ENCODE results near the gene ELMO3. TPM values are rescaled to one million over a fixed set of nuclear protein-coding genes. Genes with fewer than 3 reads are reported as not detected.

The ELMO3 gene
- total RNA-seq, 1 experiment from 2014 or later = 8.6 TPM

DNA sequence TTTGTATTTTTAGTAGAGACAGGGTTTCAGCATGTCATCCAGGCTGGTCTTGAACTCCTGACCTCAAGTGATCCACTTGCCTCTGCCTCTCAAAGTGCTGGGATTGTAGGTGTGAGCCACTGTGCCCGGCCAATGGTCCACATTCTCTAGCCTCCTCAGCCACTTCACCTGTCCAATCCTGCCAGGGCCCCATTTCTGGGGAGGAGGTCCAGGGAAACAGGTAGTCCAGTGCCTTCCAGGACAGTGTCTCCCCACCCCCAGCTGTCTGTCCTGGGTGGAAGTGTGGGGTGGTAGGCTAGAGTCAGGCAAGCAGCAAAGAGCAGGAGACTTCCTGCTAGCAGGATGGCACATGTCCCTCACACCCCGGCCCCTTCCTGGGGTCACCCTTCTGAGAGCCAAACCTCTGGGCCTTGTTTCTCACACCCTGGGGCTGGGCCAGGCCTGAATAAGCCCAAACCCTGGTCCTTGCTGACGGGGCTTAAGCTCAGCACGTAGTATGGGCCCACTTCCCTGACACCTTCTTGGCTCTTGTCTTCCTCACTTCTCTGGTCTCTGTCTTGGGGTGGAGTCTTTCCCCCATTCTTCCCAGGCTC, 43.3 kb downstream of the ELMO3 start:
- no peak overlapping the region for H3K4me2 ChIP-seq (ENCODE audit: insufficient read depth, insufficient read length, low read length)
- peaks cover 3% of the 10 kb centered on the region for H4K20me1 ChIP-seq (ENCODE audit: control insufficient read depth, insufficient read depth, insufficient read length)
- no peak overlapping the region for H2BK12ac ChIP-seq (ENCODE audit: insufficient read length, low read depth, low read length)
- H3K14ac ChIP-seq (ENCODE audit: insufficient read depth, low read length) = no peak overlapping the region
- DNase-seq = no peak
- Mint-ChIP-seq H3K27ac (peak overlapping the region in 1 of 3 experiments; percentile 44; a peak in 2 of 7 replicates), H3K27me3 (ENCODE audit: low read depth) (no peaks in the 10 kb centered on the region; the same call in 1 of the 2 replicates), H3K4me3 (no peak overlapping the region), H3K9me3 (no peaks in the 10 kb centered on the region), H3K4me1 (peaks cover 21 to 31% of the 10 kb centered on the region in 2 experiments), H3K36me3 (ENCODE audit: insufficient read depth in 1 of 3, low read depth in 3 of 3) (peaks cover 6 to 27% (median 16%) of the 10 kb centered on the region in 3 experiments; a peak in 6 of 7 replicates)
- no peak overlapping the region for H2BK5ac ChIP-seq (ENCODE audit: insufficient read length, low read length)
- H3K56ac ChIP-seq (ENCODE audit: insufficient read length, low read depth, low read length) = no peak overlapping the region
- no peak for TF ChIP-seq CTCF (conservative IDR thresholded peaks at IDR 0.05)
- no peak overlapping the region for H4K5ac ChIP-seq (ENCODE audit: insufficient read length, low read depth, low read length)
- no peak overlapping the region for H3K4ac ChIP-seq (ENCODE audit: low read depth, low read length)
- H3K4me1 ChIP-seq (ENCODE audit: insufficient read depth, low read length) = peaks cover 11% of the 10 kb centered on the region; the same call in 1 of the 2 replicates
- no peak overlapping the region for H3K23ac ChIP-seq (ENCODE audit: insufficient read length, low read depth, low read length)
- no peak overlapping the region for H3K27ac ChIP-seq (ENCODE audit: insufficient read length, low read depth, low read length)
- H3K9me3 ChIP-seq (ENCODE audit: control insufficient read depth, low read depth, low read length) = no peaks in the 10 kb centered on the region
- H2BK15ac ChIP-seq (ENCODE audit: low read depth, low read length) = no peak overlapping the region
- H3K27me3 ChIP-seq (ENCODE audit: insufficient read depth, low read length) = no peaks in the 10 kb centered on the region
- no peak overlapping the region for H4K91ac ChIP-seq (ENCODE audit: insufficient read length, low read depth, low read length)
- no peak overlapping the region for H2AFZ ChIP-seq (ENCODE audit: low read length)
- H3K18ac ChIP-seq (ENCODE audit: insufficient read length, low read depth, low read length) = no peak overlapping the region
- H2BK20ac ChIP-seq (ENCODE audit: low read depth, low read length, poor library complexity, severe bottlenecking) = no peak overlapping the region
- no peak overlapping the region for H4K8ac ChIP-seq (replicated peaks; ENCODE audit: insufficient read length, low read depth, low read length)
- no peak overlapping the region for H3K9ac ChIP-seq (ENCODE audit: extremely low read depth, insufficient read length, low read length)
- peaks cover 15% of the 10 kb centered on the region for H3K23me2 ChIP-seq (ENCODE audit: insufficient read length, low read depth, low read length, poor library complexity, severe bottlenecking)
- H3K79me2 ChIP-seq (ENCODE audit: insufficient read depth, low read length) = no peaks in the 10 kb centered on the region; the same call in 1 of the 2 replicates
- no peak overlapping the region for H2BK120ac ChIP-seq (ENCODE audit: low read depth, low read length, poor library complexity, severe bottlenecking)
- H3K79me1 ChIP-seq (ENCODE audit: insufficient read depth, low read depth, low read length, poor library complexity, severe bottlenecking) = peaks cover 4% of the 10 kb centered on the region
- no peak overlapping the region for H3T11ph ChIP-seq (ENCODE audit: low read length)
- no CpG with 5 or more reads among the region's 4 CpGs for WGBS (ENCODE audit: extremely low coverage, insufficient read length, low lambda C conversion rate)
- no peak overlapping the region for H2AK5ac ChIP-seq (ENCODE audit: insufficient read length, low read length)

All from H9 (cell line).